NT2/D1 (cell line): ENCODE data around the gene FAM110D.

Experiments used
- SUZ12 ChIP-seq: IDR thresholded peaks from 2 replicates; pipeline ENCODE4 v1.6.1; 2011; ENCODE audit not compliant: insufficient read length, insufficient read depth; ENCODE audit errors: extremely low read depth
- YY1 ChIP-seq: IDR thresholded peaks from 2 replicates; pipeline ENCODE4 v1.6.1; 2011; ENCODE audit not compliant: insufficient read length, insufficient read depth
- ZNF274 ChIP-seq: IDR thresholded peaks from 2 replicates; pipeline ENCODE4 v1.6.1; 2011; ENCODE audit warnings: mild to moderate bottlenecking, low read depth, low read length

GRCh38 chr1:26164861-26165842, 6.3 kb downstream of the FAM110D start:
- no peak for TF ChIP-seq YY1
- TF ChIP-seq ZNF274, result no peak
- TF ChIP-seq SUZ12, result peak; percentile 19
